Progenitor cell of endocrine pancreas (in vitro differentiated cells): ENCODE results near the gene CGGBP1. TPM values are rescaled to one million over a fixed set of nuclear protein-coding genes. Genes with fewer than 3 reads are reported as not detected.

Source experiments
- DNase-seq: peaks from one replicate; pipeline ENCODE4 v3.0.0; 2021; ENCODE audit warnings: low spot score; ENCODE audit not compliant: unreplicated experiment
- H3K27ac Mint-ChIP-seq: 2 replicates; pipeline ENCODE4 v1.8.0; 2021; ENCODE audit warnings: mild to moderate bottlenecking, moderate library complexity, mixed read lengths
- H3K27me3 Mint-ChIP-seq: 2 replicates; pipeline ENCODE4 v1.8.0; 2021; ENCODE audit warnings: mixed read lengths
- H3K36me3 Mint-ChIP-seq: 2 replicates; pipeline ENCODE4 v1.8.0; 2022; ENCODE audit warnings: mixed read lengths; ENCODE audit not compliant: insufficient read depth
- H3K4me1 Mint-ChIP-seq: 2 replicates; pipeline ENCODE4 v1.8.0; 2021; ENCODE audit warnings: low read depth, mixed read lengths
- H3K4me3 Mint-ChIP-seq: 2 replicates; pipeline ENCODE4 v1.8.0; 2021; ENCODE audit warnings: low read depth, mild to moderate bottlenecking, moderate library complexity, mixed read lengths
- H3K9me3 Mint-ChIP-seq: 2 replicates; pipeline ENCODE4 v1.8.0; 2021; ENCODE audit warnings: low read depth, mixed read lengths
- total RNA-seq: library from RNA; stranded (reverse); gene quantifications from 2 replicates; pipeline ENCODE4 v1.2.1, GENCODE V29; 2021
- TF ChIP-seq, protein P1 (sequence below): fragments of 200-600 bp; sonication (generic); IDR thresholded peaks from one replicate; pipeline ENCODE4 v1.5.0; 2021; ENCODE audit warnings: antibody characterized with exemption, mild to moderate bottlenecking; ENCODE audit not compliant: unreplicated experiment

CGGBP1 gene
- total RNA-seq, 1 donor from 2014 or later = 96.3 TPM

DNA sequence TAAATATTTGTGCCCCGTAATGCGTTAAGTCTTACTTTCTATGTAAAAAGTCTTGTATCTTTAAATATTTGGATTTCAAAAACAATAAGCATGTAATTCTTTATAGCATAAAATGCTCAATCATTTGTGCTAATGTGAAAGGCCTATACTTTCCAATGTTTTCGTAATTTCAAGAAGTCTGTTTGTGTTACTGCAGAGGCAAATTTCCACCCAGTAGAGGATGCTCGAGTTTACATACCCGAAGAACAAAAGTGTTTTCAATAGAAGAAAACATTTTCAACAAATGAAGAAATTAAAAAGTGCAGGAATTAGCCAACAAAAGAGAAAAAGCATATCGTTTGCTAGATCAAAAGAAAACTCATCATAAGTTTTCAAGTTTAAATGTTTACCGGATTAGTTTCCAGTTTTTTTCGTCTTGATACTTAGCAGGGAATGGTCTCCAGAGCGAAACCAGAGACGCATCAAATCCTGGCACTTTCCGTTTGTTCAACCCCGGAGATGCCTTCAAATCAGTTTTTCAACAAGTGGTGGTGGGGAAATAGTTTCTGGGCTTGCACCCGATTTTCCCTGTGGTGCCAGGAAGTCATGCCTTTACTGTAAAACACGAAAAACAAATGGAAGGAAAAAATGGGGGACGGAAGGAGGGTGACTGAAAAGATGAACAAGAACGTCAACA lies 1.0 kb downstream of the CGGBP1 start:
- Mint-ChIP-seq H3K4me3 (peak overlapping the region; percentile 86), H3K9me3 (no peaks in the 10 kb centered on the region), H3K4me1 (peaks cover 20% of the 10 kb centered on the region), H3K27ac (peak overlapping the region; percentile 98), H3K36me3 (peaks cover 10% of the 10 kb centered on the region), H3K27me3 (no peaks in the 10 kb centered on the region)
- TF ChIP-seq, protein P1, sequence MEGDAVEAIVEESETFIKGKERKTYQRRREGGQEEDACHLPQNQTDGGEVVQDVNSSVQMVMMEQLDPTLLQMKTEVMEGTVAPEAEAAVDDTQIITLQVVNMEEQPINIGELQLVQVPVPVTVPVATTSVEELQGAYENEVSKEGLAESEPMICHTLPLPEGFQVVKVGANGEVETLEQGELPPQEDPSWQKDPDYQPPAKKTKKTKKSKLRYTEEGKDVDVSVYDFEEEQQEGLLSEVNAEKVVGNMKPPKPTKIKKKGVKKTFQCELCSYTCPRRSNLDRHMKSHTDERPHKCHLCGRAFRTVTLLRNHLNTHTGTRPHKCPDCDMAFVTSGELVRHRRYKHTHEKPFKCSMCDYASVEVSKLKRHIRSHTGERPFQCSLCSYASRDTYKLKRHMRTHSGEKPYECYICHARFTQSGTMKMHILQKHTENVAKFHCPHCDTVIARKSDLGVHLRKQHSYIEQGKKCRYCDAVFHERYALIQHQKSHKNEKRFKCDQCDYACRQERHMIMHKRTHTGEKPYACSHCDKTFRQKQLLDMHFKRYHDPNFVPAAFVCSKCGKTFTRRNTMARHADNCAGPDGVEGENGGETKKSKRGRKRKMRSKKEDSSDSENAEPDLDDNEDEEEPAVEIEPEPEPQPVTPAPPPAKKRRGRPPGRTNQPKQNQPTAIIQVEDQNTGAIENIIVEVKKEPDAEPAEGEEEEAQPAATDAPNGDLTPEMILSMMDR = no peak
- no peak for DNase-seq

DNA sequence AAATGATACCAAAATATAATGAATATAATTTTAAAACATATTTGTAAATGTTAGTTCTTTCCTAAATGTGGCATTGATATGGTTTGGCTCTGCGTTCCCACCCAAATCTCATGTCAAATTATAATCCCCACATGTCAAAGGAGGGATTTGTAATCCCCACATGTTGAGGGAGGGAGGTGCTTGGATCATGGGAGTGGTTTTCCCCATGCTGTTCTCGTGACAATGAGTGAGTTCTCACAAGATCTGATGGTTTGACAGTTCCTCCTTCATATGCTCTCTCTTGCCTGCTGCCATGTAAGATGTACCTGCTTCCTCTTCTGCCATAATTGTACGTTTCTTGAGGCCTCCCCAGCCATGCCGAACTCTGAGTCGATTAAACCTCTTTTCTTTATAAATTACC lies 12.0 kb downstream of the CGGBP1 start:
- peaks cover 4% of the 10 kb centered on the region for H3K9me3 Mint-ChIP-seq
- peaks cover 3% of the 10 kb centered on the region for H3K4me1 Mint-ChIP-seq
- H3K4me3 Mint-ChIP-seq = no peak overlapping the region

DNA sequence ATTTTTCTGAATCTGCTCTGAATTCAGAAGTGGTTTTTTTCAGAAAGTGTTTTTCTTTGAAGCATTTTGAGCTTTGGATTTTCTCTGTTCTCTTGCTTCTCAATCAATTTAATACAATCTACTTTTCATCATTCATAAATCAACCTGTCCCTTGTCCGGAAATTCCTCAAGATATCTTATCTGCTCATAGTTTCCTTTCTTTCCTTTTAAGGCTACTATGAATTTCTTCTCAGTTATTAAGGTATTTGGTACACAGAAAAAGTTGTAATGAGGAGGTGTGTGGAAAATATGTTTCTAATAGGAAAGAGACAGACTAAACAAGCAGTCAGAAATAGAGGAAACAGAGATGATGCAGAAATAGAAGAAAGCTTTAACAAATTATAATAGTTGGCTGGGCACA lies 14.4 kb downstream of the CGGBP1 start:
- peaks cover 3% of the 10 kb centered on the region for H3K4me1 Mint-ChIP-seq
- no peaks in the 10 kb centered on the region for H3K36me3 Mint-ChIP-seq
- H3K27ac Mint-ChIP-seq = no peak overlapping the region
- no peak overlapping the region for H3K4me3 Mint-ChIP-seq
- no peaks in the 10 kb centered on the region for H3K9me3 Mint-ChIP-seq
- TF ChIP-seq, protein P1 = no peak
- no peaks in the 10 kb centered on the region for H3K27me3 Mint-ChIP-seq
- no peak for DNase-seq

More for the DNA sequence above, 12.0 kb downstream of the CGGBP1 start:
- no peaks in the 10 kb centered on the region for H3K36me3 Mint-ChIP-seq
- TF ChIP-seq, protein P1 = no peak
- no peak overlapping the region for H3K27ac Mint-ChIP-seq
- H3K27me3 Mint-ChIP-seq = no peaks in the 10 kb centered on the region
- DNase-seq = no peak

DNA sequence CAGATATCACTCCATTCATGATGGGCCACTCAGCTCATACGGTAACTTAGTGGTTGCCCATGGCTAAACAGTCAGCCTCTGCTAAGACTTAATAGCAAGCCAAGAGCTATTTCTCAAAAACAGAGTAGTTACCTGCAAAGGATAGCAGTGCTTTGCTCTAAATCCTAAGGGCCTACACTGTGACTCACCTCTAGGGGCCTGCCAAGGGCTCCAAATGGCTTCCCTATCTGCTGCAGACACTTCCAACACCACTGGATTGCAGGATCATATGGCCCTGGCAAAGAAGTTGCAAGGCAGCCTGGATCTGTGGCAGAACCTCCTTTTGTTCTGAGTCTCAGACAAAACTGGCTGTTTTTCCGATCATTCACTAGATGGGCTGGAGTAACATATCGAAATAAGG lies 17.8 kb downstream of the CGGBP1 start:
- Mint-ChIP-seq H3K9me3 (no peaks in the 10 kb centered on the region), H3K4me1 (peaks cover 3% of the 10 kb centered on the region), H3K27me3 (no peaks in the 10 kb centered on the region), H3K36me3 (no peaks in the 10 kb centered on the region), H3K4me3 (no peak overlapping the region), H3K27ac (no peak overlapping the region)
- DNase-seq = no peak
- TF ChIP-seq, protein P1 = no peak

DNA sequence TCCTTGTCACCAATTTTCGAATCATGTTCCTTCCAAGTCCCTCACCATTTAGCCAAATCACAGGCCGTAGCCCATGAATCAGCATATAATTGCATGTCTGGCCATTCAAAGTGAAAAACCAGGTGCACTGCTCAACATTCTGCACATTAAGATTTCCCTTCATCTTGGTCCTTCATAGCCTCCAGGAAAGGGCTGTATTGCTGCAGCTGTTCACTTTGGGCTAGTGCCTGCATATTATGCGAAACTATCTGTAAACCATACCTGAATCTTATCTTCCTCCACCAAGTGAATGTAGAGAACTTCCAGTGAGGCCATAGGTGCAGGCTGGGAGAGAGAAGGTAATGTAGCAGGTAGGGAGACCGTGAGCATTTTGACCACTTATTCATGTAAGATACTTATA lies 18.3 kb downstream of the CGGBP1 start:
- Mint-ChIP-seq H3K4me3 (no peak overlapping the region), H3K4me1 (peaks cover 3% of the 10 kb centered on the region), H3K9me3 (no peaks in the 10 kb centered on the region), H3K27me3 (no peaks in the 10 kb centered on the region), H3K27ac (no peak overlapping the region), H3K36me3 (no peaks in the 10 kb centered on the region)
- DNase-seq = no peak
- TF ChIP-seq, protein P1 = no peak
